ENCODE results near the gene KCNQ1.

- TF ChIP-seq CTCF (conservative IDR thresholded peaks at IDR 0.05; ENCODE audit: low read length) (no peak), EZH2phosphoT487 (IDR thresholded peaks at IDR 0.05; ENCODE audit: borderline replicate concordance) (no peak)
Observed at GRCh38 chr11:2734181-2735052, 289.6 kb downstream of the KCNQ1 start.

Measured in Loucy (cell line).